Aorta (tissue), 5 donors: ENCODE data around the gene ZNF106. TPM values are rescaled to one million over a fixed set of nuclear protein-coding genes. Genes with fewer than 3 reads are reported as not detected.

Source experiments
- ATAC-seq: fragments of 200-7000 bp; cut with Tn5 transposase; one replicate; pipeline ENCODE4 v1.9.1; 2022; ENCODE audit warnings: moderate library complexity; ENCODE audit not compliant: low FRiP score
- DNase-seq, 2 donors: peaks; one replicate each; pipeline ENCODE4 v3.0.0-alpha.2; 2020
- H3K27ac ChIP-seq, 2 donors: one replicate each; pipeline ENCODE4 v1.5.1; 2013; ENCODE audit warnings: low read length in 2 of 2, mild to moderate bottlenecking in 2 of 2, moderate library complexity in 2 of 2, control low read depth in 1 of 2, inconsistent platforms in 1 of 2, low read depth in 1 of 2
- H3K27me3 ChIP-seq, 2 donors: one replicate each; pipeline ENCODE4 v1.6.1; 2013; ENCODE audit warnings: control low read depth in 1 of 2, low read length in 1 of 2, mild to moderate bottlenecking in 1 of 2, moderate library complexity in 1 of 2; ENCODE audit not compliant: insufficient read depth in 2 of 2, control insufficient read depth in 1 of 2
- H3K36me3 ChIP-seq, 2 donors: one replicate each; pipeline ENCODE4 v1.6.1; 2013; ENCODE audit warnings: control low read depth in 1 of 2, low read length in 1 of 2, mild to moderate bottlenecking in 1 of 2; ENCODE audit not compliant: insufficient read depth in 2 of 2, control insufficient read depth in 1 of 2
- H3K4me1 ChIP-seq, 2 donors: one replicate each; pipeline ENCODE4 v1.6.1; 2013; ENCODE audit warnings: low read length in 2 of 2, control low read depth in 1 of 2, mild to moderate bottlenecking in 1 of 2, moderate library complexity in 1 of 2; ENCODE audit not compliant: insufficient read depth in 2 of 2, control insufficient read depth in 1 of 2
- H3K4me3 ChIP-seq, 2 donors: one replicate each; pipeline ENCODE4 v1.5.1; 2013; ENCODE audit warnings: low read length in 2 of 2, control low read depth in 1 of 2, mild to moderate bottlenecking in 1 of 2
- H3K9me3 ChIP-seq: one replicate; pipeline ENCODE4 v1.6.1; 2013; ENCODE audit warnings: mild to moderate bottlenecking, low read length; ENCODE audit not compliant: control insufficient read depth
- WGBS, 2 donors: extraction: QIAGEN DNeasy Blood & Tissue Kit; methylation state at CpG; one replicate each; pipeline ENCODE4 v1.1.7; 2013; 5-methylcytosine and 5-hydroxymethylcytosine counted together
- intact Hi-C, 2 donors: fragments of 100-400 bp; cut with DNase I; formaldehyde crosslinking; loops; one replicate each; pipeline versions ENCODE4 v1.14.2 to v1.15.0; 2022
- polyA plus RNA-seq, 2 donors: library from polyadenylated mRNA; stranded (reverse); fragments of 200-250 nt; gene quantifications; one replicate each; pipeline ENCODE4 v1.2.3, GENCODE V29; 2013
- total RNA-seq, 2 donors: library from RNA; stranded (reverse); fragmentation: NEBNext Ultra II Directional; extraction: Animal tissue kit (Norgen Biotek cat#: 25700); gene quantifications; one replicate each; pipeline ENCODE4 v1.2.1, GENCODE V29; 2021
- donor health status: healthy with polysubstance abuse.
- donor health status: Bipolar disorder and iron deficiency.
- donor health status: DM: no; HTN: no; CAD: no.
- donor health status: DM: no; HTN: no; CAD: no.
- donor health status: DM: yes; HTN: yes; CAD: no.

The ZNF106 gene
- total and polyA plus RNA-seq, 4 donors: 11.9 to 78.8 (median 53.6) TPM

DNA sequence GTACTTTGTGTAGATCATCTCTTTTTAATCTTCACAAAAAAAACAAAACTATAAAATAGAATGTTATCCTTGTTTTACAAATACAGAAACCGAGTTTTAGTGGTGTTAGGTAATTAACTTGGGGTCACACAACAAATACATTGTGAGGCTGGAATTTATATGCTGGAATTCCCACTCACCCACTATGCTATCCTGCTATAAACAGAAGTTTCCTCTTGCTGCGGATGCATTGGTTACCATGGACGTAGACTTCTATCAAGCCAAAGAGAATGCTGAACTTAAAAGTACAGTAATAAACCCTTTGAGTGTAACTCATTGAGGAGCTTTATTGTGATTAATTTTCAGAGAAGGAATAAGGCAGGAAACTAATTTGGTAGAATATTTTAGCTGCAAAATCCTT, 13.7 kb upstream of the ZNF106 start:
- Histone ChIP-seq H3K4me1 (peaks cover 0 to 5% of the 10 kb centered on the region in 2 donors), H3K4me3 (no peak overlapping the region), H3K36me3 (no peaks in the 10 kb centered on the region), H3K27ac (no peak overlapping the region), H3K27me3 (no peaks in the 10 kb centered on the region), H3K9me3 (no peaks in the 10 kb centered on the region)
- DNase-seq: no peak
- no peak for ATAC-seq
- 20 to 35% methylated on average over 3 of the region's 3 CpGs for WGBS, 2 donors
- intact Hi-C loops: no loop called here

DNA sequence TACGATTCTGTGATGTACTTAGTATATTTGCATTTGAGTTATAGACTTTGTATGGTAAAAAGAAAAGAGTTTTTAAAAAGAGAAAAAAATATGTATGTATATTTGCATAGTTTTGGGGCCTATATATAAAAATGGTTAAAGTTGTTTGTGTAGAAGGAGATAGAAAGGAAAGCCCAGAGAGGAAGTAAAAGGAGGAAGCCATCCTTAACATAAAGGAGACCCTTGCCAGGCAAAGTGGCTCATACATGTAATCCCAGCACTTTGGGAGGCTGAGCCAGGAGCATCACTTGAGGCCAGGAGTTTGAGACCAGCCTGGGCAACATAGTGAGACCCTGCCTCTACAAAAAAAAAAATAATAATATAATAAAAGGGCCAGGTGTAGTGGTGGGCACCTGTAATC, 12.9 kb upstream of the ZNF106 start:
- WGBS, 2 donors: 71 to 87% methylated on average over 1 of the region's 1 CpG
- ATAC-seq: no peak
- no peak overlapping the region for H3K4me3 ChIP-seq
- no peak for DNase-seq
- no peaks in the 10 kb centered on the region for H3K9me3 ChIP-seq
- intact Hi-C loops: no loop called here
- no peaks in the 10 kb centered on the region for H3K36me3 ChIP-seq
- no peaks in the 10 kb centered on the region for H3K27me3 ChIP-seq
- peaks cover 0 to 5% of the 10 kb centered on the region in 2 donors for H3K4me1 ChIP-seq
- H3K27ac ChIP-seq: no peak overlapping the region

DNA sequence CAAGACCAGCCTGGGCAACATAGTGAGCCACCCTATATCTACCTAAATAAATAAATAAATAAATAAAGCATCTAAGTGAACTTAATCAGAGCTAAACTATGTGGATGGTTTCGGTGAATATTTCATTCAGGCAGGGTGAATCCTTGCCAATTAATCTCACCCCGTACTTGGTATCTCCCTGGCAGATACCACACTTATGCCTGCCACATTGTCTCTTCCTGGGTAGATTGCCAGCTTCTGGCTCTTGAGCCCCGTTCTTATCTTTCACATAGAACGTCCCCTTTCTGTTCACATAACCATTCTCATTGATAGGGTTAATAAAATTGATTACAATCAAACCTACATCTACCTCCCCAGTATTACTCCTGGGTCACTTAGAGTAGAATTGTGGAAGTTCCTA, 11.5 kb upstream of the ZNF106 start:
- DNase-seq (no peak), ATAC-seq (no peak)
- 43 to 54% methylated on average over 4 of the region's 4 CpGs for WGBS, 2 donors
- no peak overlapping the region for H3K27ac ChIP-seq
- H3K4me1 ChIP-seq: peaks cover 0 to 9% of the 10 kb centered on the region in 2 donors
- H3K27me3 ChIP-seq: no peaks in the 10 kb centered on the region
- H3K36me3 ChIP-seq: no peaks in the 10 kb centered on the region
- H3K4me3 ChIP-seq: no peak overlapping the region
- intact Hi-C loops: no loop called here
- no peaks in the 10 kb centered on the region for H3K9me3 ChIP-seq

DNA sequence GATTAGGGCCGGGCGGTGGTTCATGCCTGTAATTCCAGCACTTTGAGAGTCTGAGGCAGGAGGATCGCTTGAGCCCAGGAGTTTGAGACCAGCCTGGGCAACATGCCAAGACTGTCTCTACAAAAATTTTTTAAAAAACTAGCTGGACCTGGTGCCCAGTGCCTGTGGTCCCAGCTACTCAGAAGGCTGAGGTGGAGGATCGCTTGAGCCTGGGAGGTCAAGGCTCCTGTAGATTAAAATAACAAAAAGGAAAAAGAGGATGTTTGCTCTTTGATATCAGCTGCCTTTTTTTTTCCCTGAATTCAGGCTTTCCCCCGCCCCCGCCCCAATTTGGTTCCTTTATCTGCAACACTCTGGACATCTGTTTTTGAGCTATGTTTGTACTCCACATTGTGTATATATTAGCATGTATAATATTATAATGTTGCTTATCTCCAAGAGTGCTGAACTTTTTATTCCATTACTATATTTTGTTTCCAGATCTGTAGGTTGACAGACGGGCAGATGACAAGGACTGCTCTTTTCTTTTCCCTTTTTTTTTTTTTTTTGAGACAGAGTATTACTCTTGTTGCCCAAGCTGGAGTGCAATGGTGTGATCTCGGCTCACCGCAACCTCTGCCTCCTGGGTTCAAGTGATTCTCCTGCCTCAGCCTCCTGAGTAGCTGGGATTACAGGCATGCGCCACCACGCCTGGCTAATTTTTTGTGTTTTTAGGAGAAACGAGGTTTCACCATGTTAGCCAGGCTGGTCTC, 9.1 kb upstream of the ZNF106 start:
- intact Hi-C loops: no loop called here
- DNase-seq: no peak
- Histone ChIP-seq H3K4me3 (no peak overlapping the region), H3K9me3 (no peaks in the 10 kb centered on the region), H3K27ac (peak overlapping the region; percentile 28 to 35), H3K4me1 (peaks cover 0 to 10% of the 10 kb centered on the region in 2 donors), H3K27me3 (no peaks in the 10 kb centered on the region), H3K36me3 (no peaks in the 10 kb centered on the region)
- WGBS, 2 donors: 66 to 71% methylated on average over 12 of the region's 12 CpGs
- ATAC-seq: no peak

DNA sequence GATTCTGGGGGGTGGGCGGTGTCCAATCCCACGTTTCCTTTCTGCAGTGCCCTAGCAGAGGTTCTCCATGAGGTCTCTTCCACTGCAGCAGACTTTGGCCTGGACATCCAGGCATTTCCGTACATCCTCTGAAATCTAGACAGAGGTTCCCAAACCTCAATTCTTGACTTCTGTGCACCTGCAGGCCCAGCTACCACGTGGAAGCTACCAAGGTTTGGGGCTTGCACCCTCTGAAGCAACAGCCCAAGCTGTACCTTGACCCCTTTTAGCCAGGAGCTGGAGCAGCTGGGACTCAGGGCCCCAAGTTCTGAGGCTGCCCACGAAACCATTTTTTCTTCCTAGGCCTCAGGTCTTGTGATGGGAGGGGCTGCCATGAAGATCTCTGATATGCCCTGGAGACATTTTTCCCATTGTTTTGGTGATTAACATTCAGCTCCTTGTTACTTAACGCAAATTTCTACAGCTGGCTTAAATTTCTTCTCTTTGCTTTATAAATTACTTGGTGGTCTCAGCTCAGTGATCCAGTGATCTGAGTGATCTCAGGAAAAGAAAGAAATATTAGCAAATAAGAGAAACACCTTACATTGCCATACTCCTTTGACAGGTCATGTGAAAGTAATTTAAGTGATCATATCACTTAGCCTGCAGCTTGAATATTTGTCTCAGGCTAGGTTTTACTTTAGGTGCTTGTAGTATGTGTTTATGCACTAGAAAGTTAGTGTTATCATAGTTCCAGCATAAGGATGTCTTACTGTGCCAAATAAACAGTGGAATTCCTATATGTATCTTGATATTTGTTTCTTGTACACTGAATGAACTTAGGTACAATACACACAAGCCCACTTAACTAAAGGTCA, 7.5 kb upstream of the ZNF106 start:
- no peaks in the 10 kb centered on the region for H3K27me3 ChIP-seq
- ATAC-seq: no peak
- intact Hi-C loops: no loop called here
- H3K27ac ChIP-seq: peak overlapping the region in 1 of 2 donors; percentile 32
- WGBS, 2 donors: 68 to 69% methylated on average over 6 of the region's 6 CpGs
- no peak for DNase-seq
- peaks cover 0 to 10% of the 10 kb centered on the region in 2 donors for H3K4me1 ChIP-seq
- H3K36me3 ChIP-seq: no peaks in the 10 kb centered on the region
- H3K4me3 ChIP-seq: no peak overlapping the region
- no peaks in the 10 kb centered on the region for H3K9me3 ChIP-seq

DNA sequence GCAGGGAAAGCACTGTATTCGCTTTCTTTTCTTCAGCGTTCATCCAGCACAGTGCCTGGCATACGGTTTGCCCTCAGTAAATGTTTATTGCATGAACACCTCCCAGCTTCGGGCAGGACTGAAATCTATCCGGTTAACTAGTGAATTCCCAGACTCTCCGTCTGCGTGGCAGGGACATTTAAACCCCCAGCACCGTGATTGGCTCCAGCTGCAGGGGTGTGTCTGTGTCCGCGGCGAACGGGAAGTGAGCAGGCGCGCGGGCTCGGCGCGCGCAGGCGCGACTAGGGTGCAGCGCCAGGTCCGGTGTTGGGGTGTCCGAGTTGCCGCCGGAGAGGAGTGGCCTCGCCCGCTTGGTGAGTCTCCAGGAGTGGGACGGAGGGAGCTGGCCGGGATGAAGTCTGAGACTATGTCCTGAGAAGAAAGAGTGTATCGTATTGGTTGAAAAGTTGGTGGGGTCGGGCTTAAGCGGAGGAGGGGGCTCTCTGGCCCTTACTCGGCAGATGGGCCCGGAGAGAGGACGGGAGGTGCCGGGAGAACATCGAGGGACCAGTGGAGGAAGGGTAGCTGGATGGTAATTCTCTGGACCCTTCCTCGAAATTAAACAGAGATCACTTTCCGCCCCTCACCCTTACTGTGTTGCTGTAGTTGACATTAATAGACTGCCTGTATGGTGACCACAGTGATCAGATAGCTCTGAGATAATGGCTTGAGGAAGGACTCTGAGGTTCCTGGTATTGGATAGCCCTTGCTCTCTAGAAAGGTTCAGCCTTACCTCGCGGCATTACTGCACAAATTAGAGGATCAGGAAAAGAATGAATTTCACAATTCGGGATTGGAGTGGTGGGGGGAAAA, 4.6 kb upstream of the ZNF106 start, which contains the start of gene SNAP23:
Gene SNAP23, plus strand, starts transcription at position 274 of the 852 bp plus-strand sequence. CDS start 16,213 bp downstream, outside the sequence.
- Histone ChIP-seq H3K4me3 (peak within 1 kb of the TSS; percentile 56 to 90), H3K4me1 (peaks cover 0 to 10% of the 10 kb centered on the region in 2 donors), H3K9me3 (no peaks in the 10 kb centered on the region), H3K27ac (peak within 1 kb of the TSS; percentile 85 to 98), H3K27me3 (no peaks in the 10 kb centered on the region), H3K36me3 (no peaks in the 10 kb centered on the region)
- ATAC-seq (peak; percentile 96), DNase-seq (peak; percentile 96 to 97)
- intact Hi-C loops: no loop called here
- 0 to 1% methylated on average over 43 of the region's 43 CpGs for WGBS, 2 donors

DNA sequence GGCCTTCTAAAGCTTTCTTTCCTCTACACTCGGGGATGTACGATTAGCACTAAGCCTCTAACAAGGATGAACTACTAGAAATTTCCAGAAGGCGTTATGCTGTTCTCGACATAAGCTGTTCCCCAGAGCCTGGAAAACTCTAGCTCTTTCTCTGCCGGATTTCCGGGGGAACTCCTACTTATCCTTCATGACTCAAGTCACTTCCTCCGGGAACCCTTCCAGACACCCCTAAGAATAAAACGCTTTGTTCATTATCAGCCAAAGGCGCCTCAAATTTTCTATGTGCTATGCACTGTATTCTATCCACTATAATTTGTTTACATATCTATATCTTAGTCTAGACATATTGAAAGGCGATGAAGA, 4.0 kb upstream of the ZNF106 start:
- no peaks in the 10 kb centered on the region for H3K27me3 ChIP-seq
- intact Hi-C loops: loop anchor here in 1 of 2 donors (5.0 kb wide), 1 partner anchor 82 kb away; the partner anchor contains the start of gene STARD9
- peak overlapping the region; percentile 56 to 90 for H3K4me3 ChIP-seq
- WGBS, 2 donors: 0% methylated on average over 10 of the region's 10 CpGs
- H3K4me1 ChIP-seq: peaks cover 0 to 8% of the 10 kb centered on the region in 2 donors
- H3K27ac ChIP-seq: peak overlapping the region; percentile 85 to 98
- no peaks in the 10 kb centered on the region for H3K9me3 ChIP-seq
- peak in 1 of 2 donors; percentile 64 for DNase-seq
- ATAC-seq: peak; percentile 68
- H3K36me3 ChIP-seq: no peaks in the 10 kb centered on the region

DNA sequence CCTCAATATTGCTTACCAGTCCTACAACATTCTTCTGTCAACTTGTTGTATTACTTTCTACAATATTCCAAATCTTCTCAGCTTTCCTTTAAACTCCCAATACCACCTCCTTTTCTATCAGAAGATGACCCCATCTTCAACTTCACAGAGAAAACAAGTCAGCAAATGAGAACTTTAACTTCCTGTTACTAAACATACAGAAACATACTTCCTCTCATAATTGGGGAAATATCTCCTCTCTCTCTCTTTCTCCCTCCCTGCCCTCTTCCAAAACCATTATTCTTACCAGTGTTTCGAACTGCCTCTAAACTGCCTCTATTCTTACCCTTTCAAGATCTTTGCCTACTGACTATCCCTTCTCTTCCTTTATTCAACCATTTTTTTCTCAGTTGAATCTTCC, 2.7 kb upstream of the ZNF106 start:
- H3K27ac ChIP-seq: peak overlapping the region in 1 of 2 donors; percentile 98
- ATAC-seq (no peak), DNase-seq (no peak)
- intact Hi-C loops: loop anchor here in 1 of 2 donors (5.0 kb wide), 1 partner anchor 84 kb away; the partner anchor contains the start of gene STARD9
- 94 to 100% methylated on average over 1 of the region's 1 CpG for WGBS, 2 donors
- H3K27me3 ChIP-seq: no peaks in the 10 kb centered on the region
- no peak overlapping the region for H3K4me3 ChIP-seq
- H3K36me3 ChIP-seq: no peaks in the 10 kb centered on the region
- H3K9me3 ChIP-seq: no peaks in the 10 kb centered on the region
- H3K4me1 ChIP-seq: peaks cover 0 to 5% of the 10 kb centered on the region in 2 donors
